HFF-Myc (cell line): ENCODE measurements around the gene RGSL1.

Source experiments
- DNase-seq: peaks from one replicate; pipeline ENCODE4 v3.0.0-alpha.2; 2011; ENCODE audit warnings: low read depth; ENCODE audit errors: extremely low read depth
- H3K4me3 ChIP-seq: replicated peaks from 2 replicates; pipeline ENCODE4 v1.5.1; 2011; ENCODE audit warnings: low read depth, mild to moderate bottlenecking, control low read depth, low read length
- TF ChIP-seq, protein P1 (sequence below): IDR thresholded peaks from 2 replicates; pipeline ENCODE4 v1.5.1; 2012; ENCODE audit warnings: mild to moderate bottlenecking, low read depth, low read length, control low read depth; ENCODE audit errors: missing control alignments

RGSL1 gene

DNA sequence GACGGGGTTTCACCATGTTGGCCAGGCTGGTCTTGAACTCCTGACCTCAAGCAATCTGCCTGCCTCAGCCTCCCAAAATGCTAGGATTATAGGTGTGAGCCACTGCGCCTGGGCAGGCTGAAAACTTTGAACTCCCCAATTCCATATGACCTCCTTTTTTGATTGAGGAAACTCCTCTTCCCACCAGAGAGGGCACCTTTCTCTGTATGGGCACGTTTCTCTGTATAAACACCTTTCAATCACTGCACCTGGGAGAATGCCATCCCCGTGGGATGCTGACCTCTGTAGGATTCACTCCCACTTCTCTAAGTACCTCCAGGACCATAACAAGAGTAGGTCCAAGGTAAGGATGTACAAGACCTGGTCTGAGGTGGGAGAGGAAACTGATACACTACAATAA lies 39.8 kb upstream of the RGSL1 start:
- no peak for DNase-seq
- no peak overlapping the region for H3K4me3 ChIP-seq
- TF ChIP-seq, protein P1, sequence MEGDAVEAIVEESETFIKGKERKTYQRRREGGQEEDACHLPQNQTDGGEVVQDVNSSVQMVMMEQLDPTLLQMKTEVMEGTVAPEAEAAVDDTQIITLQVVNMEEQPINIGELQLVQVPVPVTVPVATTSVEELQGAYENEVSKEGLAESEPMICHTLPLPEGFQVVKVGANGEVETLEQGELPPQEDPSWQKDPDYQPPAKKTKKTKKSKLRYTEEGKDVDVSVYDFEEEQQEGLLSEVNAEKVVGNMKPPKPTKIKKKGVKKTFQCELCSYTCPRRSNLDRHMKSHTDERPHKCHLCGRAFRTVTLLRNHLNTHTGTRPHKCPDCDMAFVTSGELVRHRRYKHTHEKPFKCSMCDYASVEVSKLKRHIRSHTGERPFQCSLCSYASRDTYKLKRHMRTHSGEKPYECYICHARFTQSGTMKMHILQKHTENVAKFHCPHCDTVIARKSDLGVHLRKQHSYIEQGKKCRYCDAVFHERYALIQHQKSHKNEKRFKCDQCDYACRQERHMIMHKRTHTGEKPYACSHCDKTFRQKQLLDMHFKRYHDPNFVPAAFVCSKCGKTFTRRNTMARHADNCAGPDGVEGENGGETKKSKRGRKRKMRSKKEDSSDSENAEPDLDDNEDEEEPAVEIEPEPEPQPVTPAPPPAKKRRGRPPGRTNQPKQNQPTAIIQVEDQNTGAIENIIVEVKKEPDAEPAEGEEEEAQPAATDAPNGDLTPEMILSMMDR = no peak

DNA sequence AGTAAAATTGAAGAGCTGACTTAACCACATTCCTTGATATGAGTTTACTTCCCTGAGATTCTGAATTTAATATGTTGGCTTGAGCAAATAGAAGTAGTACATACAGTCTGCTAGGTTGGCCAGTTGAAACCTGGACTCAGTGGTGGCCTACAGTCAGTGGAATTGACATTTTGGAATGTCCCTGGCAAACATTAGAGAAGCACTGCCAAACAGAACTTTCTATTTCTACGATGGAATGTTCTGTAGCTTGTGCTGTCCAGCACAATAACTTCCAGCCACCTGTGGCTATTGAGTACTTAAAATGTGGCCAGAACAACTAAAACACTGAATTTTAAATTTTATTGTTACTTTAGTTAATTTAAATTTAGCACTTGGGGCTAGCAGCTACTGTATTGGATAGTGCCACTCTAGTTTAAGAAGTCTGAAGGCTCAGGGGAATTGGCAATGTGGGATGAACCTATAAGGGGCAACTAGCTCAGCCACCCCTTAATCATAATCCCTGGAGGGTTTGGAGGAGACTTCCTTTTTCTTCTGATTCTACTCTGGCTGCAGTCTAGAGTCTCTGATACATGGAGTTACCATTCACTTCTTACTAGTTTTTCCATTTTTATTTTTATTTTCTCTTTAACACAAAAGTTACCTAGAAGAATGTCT lies 39.2 kb upstream of the RGSL1 start:
- no peak overlapping the region for H3K4me3 ChIP-seq
- TF ChIP-seq, protein P1 = no peak
- no peak for DNase-seq

DNA sequence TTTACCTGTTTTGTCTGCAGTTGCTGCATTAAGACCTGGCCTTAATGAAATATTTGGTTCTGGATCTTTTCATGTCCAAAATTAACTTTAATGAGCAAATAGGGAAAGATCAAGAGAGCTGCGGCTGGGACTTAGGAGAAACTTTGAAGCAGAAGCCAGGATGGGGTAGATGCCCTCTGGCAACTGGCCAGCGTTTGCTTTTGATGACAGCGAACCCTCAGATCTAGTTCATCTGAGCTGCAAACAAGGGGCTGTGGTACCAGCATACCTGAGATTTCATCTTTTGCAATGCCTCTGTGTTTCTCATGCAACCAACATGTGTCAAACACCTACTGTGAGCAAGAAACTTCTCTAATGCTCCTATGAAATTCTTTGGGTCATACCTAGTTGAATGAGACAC lies 36.5 kb upstream of the RGSL1 start:
- TF ChIP-seq, protein P1 = no peak
- no peak overlapping the region for H3K4me3 ChIP-seq
- DNase-seq = no peak

DNA sequence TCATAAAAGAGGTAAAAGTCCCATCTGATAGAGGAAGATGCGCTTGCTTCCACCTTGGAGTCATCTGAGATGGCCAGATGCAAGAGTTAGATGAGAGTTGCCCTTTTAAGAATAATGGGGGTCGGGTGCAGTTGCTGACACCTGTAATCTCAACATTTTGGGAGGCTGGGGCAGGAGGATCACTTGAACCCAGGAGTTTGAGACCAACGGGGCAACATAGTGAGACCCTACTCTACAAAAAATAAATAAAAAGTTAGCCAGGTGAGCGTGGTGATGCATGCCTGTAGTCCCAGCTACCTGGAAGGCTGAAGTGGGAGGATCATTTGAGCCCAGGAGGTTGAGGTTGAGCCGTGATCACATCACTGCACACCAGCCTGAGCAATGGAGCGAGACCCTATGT lies 36.0 kb upstream of the RGSL1 start:
- H3K4me3 ChIP-seq = no peak overlapping the region
- TF ChIP-seq, protein P1 = no peak

DNA sequence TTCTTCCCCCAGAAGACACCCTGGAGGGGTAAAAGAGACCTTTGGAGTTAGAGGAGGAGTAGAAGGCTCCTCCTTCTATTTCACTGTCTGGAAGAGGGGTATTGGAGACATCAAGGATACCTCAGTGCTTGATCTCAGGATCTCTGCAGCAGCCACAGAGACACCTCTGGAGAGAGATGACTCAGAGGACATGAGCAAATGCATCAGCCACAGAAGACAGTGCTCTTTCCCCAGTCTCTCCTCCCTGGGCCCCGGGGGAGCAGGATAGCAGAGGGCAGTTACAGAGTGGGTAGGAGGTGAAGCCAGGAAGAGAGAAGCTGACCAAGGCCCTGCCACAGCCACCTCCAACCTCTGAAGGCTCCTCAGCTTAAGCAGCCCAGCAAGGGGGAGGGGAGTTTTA lies 34.2 kb upstream of the RGSL1 start:
- H3K4me3 ChIP-seq = no peak overlapping the region
- no peak for DNase-seq
- TF ChIP-seq, protein P1 = no peak

More for the DNA sequence above, 36.0 kb upstream of the RGSL1 start:
- no peak for DNase-seq

DNA sequence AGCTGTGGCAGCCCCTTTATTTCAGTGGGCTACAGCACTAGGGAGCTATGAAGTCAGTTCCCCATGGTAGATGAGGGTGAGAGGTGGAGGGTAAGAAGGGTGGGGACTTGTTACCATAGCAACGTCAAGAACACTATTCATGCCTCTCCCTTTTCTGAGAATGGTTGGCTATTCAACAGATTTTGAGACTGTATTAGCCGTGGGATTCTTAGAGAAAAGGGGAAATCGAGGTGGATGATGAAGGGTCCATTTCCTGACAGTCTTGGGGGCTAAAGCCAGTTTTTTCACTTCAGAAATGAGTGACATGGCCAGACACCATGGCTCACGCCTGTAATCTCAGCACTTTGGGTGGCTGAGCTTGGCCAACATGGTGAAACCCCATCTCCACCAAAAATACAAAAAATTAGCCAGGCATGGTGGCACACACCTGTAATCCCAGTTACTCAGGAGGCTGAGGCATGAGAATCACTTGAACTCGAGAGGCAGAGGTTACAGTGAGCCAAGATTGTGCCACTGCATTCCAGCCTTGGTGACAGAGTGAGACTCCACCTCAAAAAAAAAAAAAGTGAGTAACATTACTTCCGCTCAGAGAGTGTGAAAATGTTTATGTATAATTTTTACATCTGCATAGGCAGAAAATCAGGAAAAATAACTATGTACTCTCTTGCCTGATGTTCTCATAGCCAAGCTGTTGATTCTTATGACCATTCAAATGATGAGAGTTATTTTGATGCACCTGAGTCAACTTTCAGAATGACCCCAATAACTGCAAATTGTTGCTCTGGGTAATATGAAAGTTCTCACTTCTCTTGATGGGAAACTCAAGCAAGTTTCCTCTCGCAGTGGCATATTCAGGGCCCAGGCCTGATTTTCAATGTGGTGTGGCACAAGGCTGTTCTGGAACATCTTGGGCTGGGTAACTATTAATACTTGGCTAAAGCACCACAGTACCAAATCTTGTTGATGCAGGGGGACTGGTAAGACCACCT lies 23.2 kb upstream of the RGSL1 start:
- TF ChIP-seq, protein P1 = no peak
- no peak for DNase-seq
- no peak overlapping the region for H3K4me3 ChIP-seq
